Mammary epithelial cell (primary cell): Measurements from ENCODE around the gene KDM4B.

Experiments
- CTCF ChIP-seq, 2 donors: IDR thresholded peaks in 1 of 2; conservative IDR thresholded peaks in 1 of 2; 2 replicates each; pipeline ENCODE4 v1.5.1; 2011 to 2012; ENCODE audit warnings: inconsistent platforms in 2 of 2, low read length in 2 of 2, mild to moderate bottlenecking in 2 of 2, control low read depth in 1 of 2, low read depth in 1 of 2; ENCODE audit not compliant: insufficient read depth in 1 of 2; ENCODE audit errors: extremely low read depth in 1 of 2
- EZH2 ChIP-seq: IDR thresholded peaks from 2 replicates; pipeline ENCODE4 v1.6.1; 2012; ENCODE audit warnings: low read length, inconsistent platforms, borderline replicate concordance

DNA sequence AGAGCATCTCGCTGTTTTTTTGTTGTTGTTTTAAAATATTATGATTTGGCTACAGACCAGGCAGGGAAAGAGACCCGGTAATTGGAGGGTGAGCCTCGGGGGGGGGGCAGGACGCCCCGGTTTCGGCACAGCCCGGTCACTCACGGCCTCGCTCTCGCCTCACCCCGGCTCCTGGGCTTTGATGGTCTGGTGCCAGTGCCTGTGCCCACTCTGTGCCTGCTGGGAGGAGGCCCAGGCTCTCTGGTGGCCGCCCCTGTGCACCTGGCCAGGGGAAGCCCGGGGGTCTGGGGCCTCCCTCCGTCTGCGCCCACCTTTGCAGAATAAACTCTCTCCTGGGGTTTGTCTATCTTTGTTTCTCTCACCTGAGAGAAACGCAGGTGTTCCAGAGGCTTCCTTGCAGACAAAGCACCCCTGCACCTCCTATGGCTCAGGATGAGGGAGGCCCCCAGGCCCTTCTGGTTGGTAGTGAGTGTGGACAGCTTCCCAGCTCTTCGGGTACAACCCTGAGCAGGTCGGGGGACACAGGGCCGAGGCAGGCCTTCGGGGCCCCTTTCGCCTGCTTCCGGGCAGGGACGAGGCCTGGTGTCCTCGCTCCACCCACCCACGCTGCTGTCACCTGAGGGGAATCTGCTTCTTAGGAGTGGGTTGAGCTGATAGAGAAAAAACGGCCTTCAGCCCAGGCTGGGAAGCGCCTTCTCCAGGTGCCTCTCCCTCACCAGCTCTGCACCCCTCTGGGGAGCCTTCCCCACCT, 183.3 kb downstream of the KDM4B start:
- TF ChIP-seq CTCF (conservative IDR thresholded peaks at IDR 0.05 in 1 of 2, IDR thresholded peaks at IDR 0.05 in 1 of 2; ENCODE audit: extremely low read depth in 1 of 2, insufficient read depth in 1 of 2, low read depth in 1 of 2, low read length in 2 of 2) (no peak), EZH2 (no peak)
